H1 (cell line): Measurements from ENCODE around the gene SAMD4A. TPM values are rescaled to one million over a fixed set of nuclear protein-coding genes. Genes with fewer than 3 reads are reported as not detected.

ENCODE experiments used
- CTCF ChIA-PET: fragments of 300-600 bp; sonication (Branson Sonifier 250); formaldehyde crosslinking; loops from one replicate; lab custom pipeline; 2021; ENCODE audit not compliant: partially characterized antibody; lab: Charles Lee
- POLR2A ChIA-PET: fragments of 300-600 bp; sonication (Branson Sonifier 250); formaldehyde crosslinking; loops from one replicate; lab custom pipeline; 2021; ENCODE audit warnings: inconsistent platforms; ENCODE audit not compliant: partially characterized antibody; lab: Charles Lee
- DNase-seq, 2 experiments: peaks; one replicate each; pipeline versions ENCODE4 v3.0.0 to v3.0.0-alpha.2; 2010 to 2022; ENCODE audit warnings: low spot score in 2 of 2, low read depth in 1 of 2, mixed read lengths in 1 of 2
- FAIRE-seq: peaks from 2 replicates; lab custom pipeline; 2011; peaks lifted over from hg19 to GRCh38; lab: Jason Lieb, UNC
- H2AFZ ChIP-seq: 2 replicates; pipeline ENCODE4 v1.8.1; 2012; ENCODE audit warnings: low read length, inconsistent platforms
- H2AK5ac ChIP-seq: 2 replicates; pipeline ENCODE4 v1.6.1; 2013; ENCODE audit warnings: low read depth, low read length
- H2BK120ac ChIP-seq: replicated peaks from 2 replicates; pipeline ENCODE3; 2013; ENCODE audit warnings: low read depth, low read length, inconsistent platforms
- H2BK12ac ChIP-seq: 2 replicates; pipeline ENCODE4 v1.6.1; 2013; ENCODE audit warnings: low read depth, low read length
- H2BK15ac ChIP-seq: 2 replicates; pipeline ENCODE4 v1.6.1; 2013; ENCODE audit warnings: low read length
- H2BK20ac ChIP-seq: 2 replicates; pipeline ENCODE4 v1.6.1; 2013; ENCODE audit warnings: low read length
- H2BK5ac ChIP-seq: 2 replicates; pipeline ENCODE4 v1.6.1; 2013; ENCODE audit warnings: low read depth, low read length
- H3K14ac ChIP-seq: 2 replicates; pipeline ENCODE4 v1.6.1; 2013; ENCODE audit warnings: inconsistent platforms; ENCODE audit not compliant: insufficient read length
- H3K18ac ChIP-seq: 2 replicates; pipeline ENCODE4 v1.6.1; 2013; ENCODE audit warnings: low read length; ENCODE audit errors: extremely low read depth
- H3K23ac ChIP-seq: 2 replicates; pipeline ENCODE4 v1.6.1; 2013; ENCODE audit warnings: inconsistent platforms; ENCODE audit not compliant: insufficient read length
- H3K23me2 ChIP-seq: 2 replicates; pipeline ENCODE4 v1.6.1; 2013; ENCODE audit warnings: low read depth, low read length
- H3K27ac ChIP-seq: 2 replicates; pipeline ENCODE4 v1.6.1; 2011; ENCODE audit warnings: low read depth, low read length, inconsistent platforms
- H3K27me3 ChIP-seq, 4 experiments: replicated peaks in 1 of 4; 1 replicate in 1 of 4; 2 replicates in 3 of 4; pipeline versions ENCODE4 v1.6.1 to v1.8.1; 2011 to 2013; ENCODE audit warnings: low read length in 3 of 4, mild to moderate bottlenecking in 3 of 4, inconsistent platforms in 2 of 4, mixed read lengths in 2 of 4, moderate library complexity in 1 of 4; ENCODE audit not compliant: control insufficient read depth in 3 of 4, insufficient read depth in 3 of 4; ENCODE audit errors: extremely low read depth in 1 of 4
- H3K36me3 ChIP-seq, 4 experiments: 2 replicates each; pipeline versions ENCODE4 v1.6.1 to v1.8.1; 2011 to 2013; ENCODE audit warnings: mild to moderate bottlenecking in 4 of 4, low read length in 3 of 4, moderate library complexity in 2 of 4, control low read depth in 1 of 4, inconsistent platforms in 1 of 4; ENCODE audit not compliant: insufficient read depth in 4 of 4, control insufficient read depth in 2 of 4
- H3K4ac ChIP-seq: replicated peaks from 2 replicates; pipeline ENCODE3; 2013; ENCODE audit warnings: low read length, low read depth, mixed read lengths, inconsistent platforms; ENCODE audit not compliant: insufficient read length
- H3K4me1 ChIP-seq, 4 experiments: replicated peaks in 1 of 4; 1 replicate in 1 of 4; 2 replicates in 3 of 4; pipeline versions ENCODE4 v1.6.1 to v1.8.1; 2011 to 2013; ENCODE audit warnings: low read length in 3 of 4, inconsistent platforms in 2 of 4, mixed read lengths in 1 of 4; ENCODE audit not compliant: insufficient read depth in 4 of 4, control insufficient read depth in 3 of 4
- H3K4me2 ChIP-seq, 2 experiments: 2 replicates each; pipeline versions ENCODE4 v1.6.1 to v1.8.1; 2011 to 2013; ENCODE audit warnings: low read depth in 2 of 2, low read length in 2 of 2, control low read depth in 1 of 2, inconsistent platforms in 1 of 2, mild to moderate bottlenecking in 1 of 2; ENCODE audit not compliant: insufficient read depth in 1 of 2
- H3K4me3 ChIP-seq, 4 experiments: fragments of 200-600, 300-600 bp in 1 of 4; sonication (generic), shearing (Covaris generic), sonication (Bioruptor Twin) in 1 of 4; 2 replicates each; pipeline versions ENCODE4 v1.5.1 to v1.8.1; 2011 to 2016; ENCODE audit warnings: low read length in 4 of 4, low read depth in 3 of 4, control low read depth in 2 of 4, inconsistent platforms in 2 of 4, mild to moderate bottlenecking in 2 of 4, mixed read lengths in 1 of 4, moderate library complexity in 1 of 4; ENCODE audit not compliant: insufficient read depth in 2 of 4; ENCODE audit errors: extremely low read depth in 1 of 4
- H3K56ac ChIP-seq: replicated peaks from 2 replicates; pipeline ENCODE3; 2013; ENCODE audit warnings: low read depth, mild to moderate bottlenecking, mixed read lengths, low read length, inconsistent platforms; ENCODE audit not compliant: insufficient read length
- H3K79me1 ChIP-seq: 2 replicates; pipeline ENCODE4 v1.6.1; 2013; ENCODE audit warnings: low read depth, low read length, control low read depth
- H3K79me2 ChIP-seq, 2 experiments: 2 replicates each; pipeline versions ENCODE4 v1.6.1 to v1.8.1; 2012 to 2013; ENCODE audit warnings: low read length in 2 of 2, mild to moderate bottlenecking in 2 of 2, inconsistent platforms in 1 of 2; ENCODE audit not compliant: insufficient read depth in 2 of 2, control insufficient read depth in 1 of 2
- H3K9ac ChIP-seq, 4 experiments: replicated peaks in 1 of 4; 1 replicate in 1 of 4; 2 replicates in 3 of 4; pipeline versions ENCODE4 v1.6.1 to v1.8.1; 2011 to 2013; ENCODE audit warnings: low read depth in 3 of 4, low read length in 3 of 4, control low read depth in 2 of 4, mild to moderate bottlenecking in 2 of 4, moderate library complexity in 2 of 4, inconsistent platforms in 1 of 4; ENCODE audit errors: extremely low read depth in 1 of 4
- H3K9me3 ChIP-seq, 2 experiments: 2 replicates each; pipeline versions ENCODE4 v1.6.1 to v1.8.1; 2012 to 2013; ENCODE audit warnings: mild to moderate bottlenecking in 2 of 2, moderate library complexity in 2 of 2, control low read depth in 1 of 2, inconsistent platforms in 1 of 2, low read depth in 1 of 2, low read length in 1 of 2, mixed read lengths in 1 of 2; ENCODE audit not compliant: insufficient read depth in 2 of 2
- H4K20me1 ChIP-seq, 2 experiments: replicated peaks in 1 of 2; 2 replicates each; pipeline versions ENCODE3 to v1.8.1; 2011 to 2013; ENCODE audit warnings: inconsistent platforms in 2 of 2, low read length in 2 of 2, mild to moderate bottlenecking in 1 of 2; ENCODE audit not compliant: insufficient read depth in 2 of 2, control insufficient read depth in 1 of 2
- H4K5ac ChIP-seq: 2 replicates; pipeline ENCODE4 v1.6.1; 2013; ENCODE audit warnings: low read length, low read depth, mixed read lengths, inconsistent platforms; ENCODE audit not compliant: insufficient read length
- H4K8ac ChIP-seq: 2 replicates; pipeline ENCODE4 v1.8.0; 2013; ENCODE audit warnings: mild to moderate bottlenecking, moderate library complexity, low read length, inconsistent platforms; ENCODE audit not compliant: insufficient read depth; ENCODE audit errors: extremely low read depth
- H4K91ac ChIP-seq: replicated peaks from 2 replicates; pipeline ENCODE3; 2013; ENCODE audit warnings: low read length, mixed read lengths, inconsistent platforms; ENCODE audit not compliant: insufficient read length
- RNF2 ChIP-seq: fragments of 200-900, 300-1000 bp; sonication (generic); IDR thresholded peaks from 2 replicates; pipeline ENCODE4 v1.7.1; 2016; ENCODE audit warnings: borderline replicate concordance, low read depth, mild to moderate bottlenecking, antibody characterized with exemption, low read length; ENCODE audit not compliant: poor library complexity, severe bottlenecking; ENCODE audit errors: missing control alignments
- WGBS, 2 experiments: shearing (Covaris generic) in 1 of 2; methylation state at CpG; one replicate each; pipeline versions ENCODE4 v1.1.6 to v1.1.7; 2013 to 2015; ENCODE audit warnings: low lambda C conversion rate in 2 of 2, mixed read lengths in 2 of 2, inconsistent platforms in 1 of 2, low coverage in 1 of 2, missing lambda C conversion rate in 1 of 2; ENCODE audit not compliant: insufficient replicate concordance in 2 of 2, insufficient coverage in 1 of 2, insufficient read length in 1 of 2; ENCODE audit errors: extremely low coverage in 1 of 2, missing lambda C conversion rate in 1 of 2; 5-methylcytosine and 5-hydroxymethylcytosine counted together
- polyA plus RNA-seq, 7 experiments: library from polyadenylated mRNA; depleted of rRNA in 3 of 7; stranded (reverse) in 5 of 7; unstranded in 2 of 7; fragments of >200 nt in 5 of 7; fragments of 200-250 nt in 2 of 7; gene quantifications; 1 replicate in 5 of 7; 2 replicates in 1 of 7; 4 replicates in 1 of 7; pipeline versions ENCODE4 v1.2.1 to v1.2.3, GENCODE V29; 2011 to 2013; ENCODE audit warnings: missing spikeins in 2 of 7, mixed read lengths in 2 of 7
- total RNA-seq: library from RNA; stranded (reverse); fragmentation: NEBNext Ultra II Directional; extraction: Animal tissue kit (Norgen Biotek cat#: 25700); gene quantifications from 2 replicates; pipeline ENCODE4 v1.2.1, GENCODE V29; 2021

The SAMD4A gene
- total and polyA plus RNA-seq, 2 of the 8 experiments (the other 6 are each of a cell fraction or from before 2014, with no cell fraction given): 2.4 to 12.3 TPM

GRCh38 chr14:54681811-54682261 lies 114.9 kb downstream of the SAMD4A start:
- Histone ChIP-seq H3K23me2 (no peaks in the 10 kb centered on the region; the same call in 1 of the 2 replicates), H4K5ac (no peak overlapping the region), H3K4me2 (no peak overlapping the region), H3K79me2 (peaks cover 0 to 10% of the 10 kb centered on the region in 2 experiments; a peak in 2 of 4 replicates), H3K27me3 (no peaks in the 10 kb centered on the region), H2BK12ac (peak overlapping the region; percentile 56; the same call in 1 of the 2 replicates), H4K8ac (no peak overlapping the region), H2BK5ac (no peak overlapping the region), H2AK5ac (peak overlapping the region; percentile 68), H2BK120ac (no peak overlapping the region), H3K36me3 (no peaks in the 10 kb centered on the region), H3K4ac (no peak overlapping the region), H2BK15ac (no peak overlapping the region; the same call in 1 of the 2 replicates), H3K23ac (no peak overlapping the region), H3K79me1 (peaks cover 2% of the 10 kb centered on the region), H3K14ac (no peak overlapping the region), H2BK20ac (0 out of 2 replicates have a peak overlapping the region, but pooled peaks have one; percentile 62), H3K4me3 (no peak overlapping the region), H2AFZ (no peak overlapping the region), H3K56ac (no peak overlapping the region), H4K20me1 (no peaks in the 10 kb centered on the region), H3K27ac (no peak overlapping the region), H3K4me1 (peaks cover 9 to 23% (median 16%) of the 10 kb centered on the region in 4 experiments), H3K18ac (no peak overlapping the region), H3K9me3 (no peaks in the 10 kb centered on the region), H4K91ac (peak overlapping the region; percentile 13), H3K9ac (no peak overlapping the region)
- FAIRE-seq (no peak), DNase-seq (no peak)
- 85% methylated on average over 4 of the region's 4 CpGs; no CpG with 5 or more reads in 1 of the 2 experiments for WGBS, 2 experiments
- ChIA-PET CTCF (no interaction called here), POLR2A (interaction anchor here (0.8 to 1.5 kb wide), 2 partner anchors 114 to 116 kb away, joined by 3 to 4 read pairs; no protein-coding TSS in a partner anchor)
- TF ChIP-seq RNF2: no peak
